Muscle of leg (tissue), 11 donors: Measurements from ENCODE around the gene TCERG1L. TPM values are rescaled to one million over a fixed set of nuclear protein-coding genes. Genes with fewer than 3 reads are reported as not detected.
"Not testable (repeated sequence)": the region's sequence is repeated elsewhere in the genome, so short reads cannot be mapped to it uniquely, and the experiment has no call there.

Experiments used
- DNase-seq: peaks from one replicate; pipeline ENCODE4 v3.0.0; 2013
- H3K27ac ChIP-seq: one replicate; pipeline ENCODE4 v1.5.1; 2013; ENCODE audit warnings: mild to moderate bottlenecking, low read length, control low read depth
- H3K27me3 ChIP-seq: one replicate; pipeline ENCODE4 v1.6.1; 2013; ENCODE audit warnings: low read length; ENCODE audit not compliant: control insufficient read depth, insufficient read depth
- H3K36me3 ChIP-seq: one replicate; pipeline ENCODE4 v1.6.1; 2013; ENCODE audit warnings: low read length; ENCODE audit not compliant: control insufficient read depth, insufficient read depth
- H3K4me1 ChIP-seq: one replicate; pipeline ENCODE4 v1.6.1; 2013; ENCODE audit warnings: low read length; ENCODE audit not compliant: control insufficient read depth, insufficient read depth
- H3K4me3 ChIP-seq: one replicate; pipeline ENCODE4 v1.5.1; 2013; ENCODE audit warnings: low read length, control low read depth
- H3K9me3 ChIP-seq: replicated peaks from 2 replicates; pipeline ENCODE4 v1.6.1; 2013; ENCODE audit warnings: low read depth, low read length; ENCODE audit not compliant: control insufficient read depth
- WGBS: methylation state at CpG from one replicate; pipeline ENCODE4 v1.1.5; 2013; ENCODE audit warnings: missing lambda C conversion rate; ENCODE audit not compliant: insufficient coverage; 5-methylcytosine and 5-hydroxymethylcytosine counted together
- polyA plus RNA-seq, 8 donors: library from polyadenylated mRNA; unstranded; fragments of 120-200 nt; gene quantifications; one replicate each; pipeline versions ENCODE4 v1.2.1 to v1.2.3, GENCODE V29; 2013; ENCODE audit warnings: inconsistent platforms in 1 of 8, low replicate concordance in 1 of 8; ENCODE audit not compliant: insufficient read length in 8 of 8, insufficient read depth in 1 of 8
- total RNA-seq: library from RNA; stranded (reverse); fragments of 120-200 nt; gene quantifications from one replicate; pipeline ENCODE4 v1.2.4, GENCODE V29; 2013

The TCERG1L gene
- total and polyA plus RNA-seq, 9 donors = 0.04 to 1.1 (median 0.15) TPM

DNA sequence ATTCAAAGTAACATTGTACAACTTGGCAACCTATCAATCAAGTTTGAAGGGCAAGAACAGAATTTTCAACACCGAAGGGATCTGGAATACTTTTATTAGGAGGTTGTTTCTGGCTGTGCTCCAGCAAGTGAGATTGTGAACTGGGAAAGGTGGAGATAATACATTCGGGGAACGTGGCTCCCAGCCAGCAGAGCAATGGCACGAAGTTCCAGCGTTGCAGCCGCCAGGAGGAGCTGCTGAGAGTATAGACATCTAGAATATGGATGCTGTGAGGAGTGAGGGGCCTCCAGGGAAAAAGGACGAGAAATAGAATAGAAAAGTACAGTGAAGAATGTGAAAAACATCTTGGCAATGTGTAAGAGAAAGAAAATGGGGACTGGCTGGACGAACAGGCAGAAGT is 69.5 kb downstream of the TCERG1L start:
- H3K36me3 ChIP-seq = no peaks in the 10 kb centered on the region
- H3K27me3 ChIP-seq = peaks cover 27% of the 10 kb centered on the region
- peak; percentile 25 for DNase-seq
- 7% methylated on average over 8 of the region's 8 CpGs for WGBS
- no peak overlapping the region for H3K4me3 ChIP-seq
- no peaks in the 10 kb centered on the region for H3K9me3 ChIP-seq
- H3K4me1 ChIP-seq = no peaks in the 10 kb centered on the region
- H3K27ac ChIP-seq = no peak overlapping the region

DNA sequence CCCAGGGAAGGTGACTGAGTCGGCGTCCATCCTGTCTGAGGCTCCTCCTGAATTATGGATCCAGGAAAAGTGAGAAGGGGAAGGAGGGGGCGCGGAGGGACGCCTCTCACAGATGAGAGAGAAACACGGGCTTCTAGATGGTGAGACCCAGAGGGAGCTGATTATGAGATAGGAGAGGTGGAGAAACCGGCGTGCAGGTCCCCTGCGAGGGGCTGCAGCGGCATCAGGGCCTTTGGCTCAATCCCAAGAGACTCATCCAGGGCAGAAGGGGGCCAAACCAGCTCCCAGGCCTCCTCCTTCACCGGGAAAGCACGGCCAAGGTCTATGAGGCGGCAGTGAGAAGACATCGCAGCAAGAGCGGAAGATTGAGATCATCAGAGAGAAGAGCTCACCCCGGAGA is 70.8 kb downstream of the TCERG1L start:
- WGBS = 59% methylated on average over 14 of the region's 16 CpGs

DNA sequence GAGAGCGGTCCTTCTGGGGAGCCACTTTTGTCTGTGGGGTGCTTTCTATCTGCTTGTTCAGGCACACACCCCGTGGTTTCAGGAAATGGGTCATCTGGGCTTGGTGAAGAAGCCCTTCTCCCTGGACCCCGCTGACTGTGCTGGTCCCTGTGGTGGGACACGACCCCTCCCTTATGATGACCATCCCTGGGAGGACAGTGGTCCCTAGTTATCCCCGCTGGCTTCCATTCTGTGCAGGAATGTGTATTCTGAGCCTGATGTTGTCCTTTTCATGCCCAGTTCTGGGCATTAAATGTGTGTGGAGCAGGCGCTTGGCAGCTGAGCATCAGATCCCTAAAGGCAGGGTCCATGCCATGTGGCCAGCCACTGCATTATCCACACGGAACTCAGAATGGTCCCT is 71.6 kb downstream of the TCERG1L start:
- Histone ChIP-seq H3K36me3 (no peaks in the 10 kb centered on the region), H3K9me3 (no peaks in the 10 kb centered on the region), H3K4me1 (no peaks in the 10 kb centered on the region), H3K27me3 (peaks cover 29% of the 10 kb centered on the region), H3K4me3 (no peak overlapping the region), H3K27ac (no peak overlapping the region)
- DNase-seq = no peak
- 83% methylated on average over 2 of the region's 7 CpGs for WGBS

More for the DNA sequence above, 70.8 kb downstream of the TCERG1L start:
- Histone ChIP-seq H3K4me1 (no peaks in the 10 kb centered on the region), H3K36me3 (no peaks in the 10 kb centered on the region), H3K4me3 (no peak overlapping the region), H3K9me3 (no peaks in the 10 kb centered on the region), H3K27ac (no peak overlapping the region), H3K27me3 (peaks cover 29% of the 10 kb centered on the region)
- no peak for DNase-seq

DNA sequence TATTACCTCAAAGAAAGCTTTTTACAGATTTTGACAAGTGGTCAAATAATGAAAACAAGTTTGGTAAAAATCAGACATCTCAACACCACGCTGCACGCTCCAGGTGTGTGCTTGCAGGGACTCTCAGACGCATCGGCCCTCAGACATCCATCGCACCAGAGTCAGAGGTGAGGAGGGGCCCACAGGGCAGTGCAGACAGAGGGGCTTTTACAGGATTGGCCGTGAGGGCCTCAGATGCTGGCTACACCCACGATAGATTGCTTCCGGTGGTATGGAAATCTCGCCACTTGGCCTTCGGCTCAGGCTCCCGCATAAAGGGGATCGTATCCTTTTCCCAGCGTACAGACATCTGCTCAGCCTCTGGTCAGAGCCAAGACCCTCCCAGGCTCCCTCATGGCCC is 72.1 kb downstream of the TCERG1L start:
- DNase-seq = no peak
- Histone ChIP-seq H3K27me3 (peaks cover 29% of the 10 kb centered on the region), H3K9me3 (no peaks in the 10 kb centered on the region), H3K27ac (no peak overlapping the region), H3K4me3 (no peak overlapping the region), H3K4me1 (no peaks in the 10 kb centered on the region), H3K36me3 (no peaks in the 10 kb centered on the region)
- 19% methylated on average over 12 of the region's 13 CpGs for WGBS

DNA sequence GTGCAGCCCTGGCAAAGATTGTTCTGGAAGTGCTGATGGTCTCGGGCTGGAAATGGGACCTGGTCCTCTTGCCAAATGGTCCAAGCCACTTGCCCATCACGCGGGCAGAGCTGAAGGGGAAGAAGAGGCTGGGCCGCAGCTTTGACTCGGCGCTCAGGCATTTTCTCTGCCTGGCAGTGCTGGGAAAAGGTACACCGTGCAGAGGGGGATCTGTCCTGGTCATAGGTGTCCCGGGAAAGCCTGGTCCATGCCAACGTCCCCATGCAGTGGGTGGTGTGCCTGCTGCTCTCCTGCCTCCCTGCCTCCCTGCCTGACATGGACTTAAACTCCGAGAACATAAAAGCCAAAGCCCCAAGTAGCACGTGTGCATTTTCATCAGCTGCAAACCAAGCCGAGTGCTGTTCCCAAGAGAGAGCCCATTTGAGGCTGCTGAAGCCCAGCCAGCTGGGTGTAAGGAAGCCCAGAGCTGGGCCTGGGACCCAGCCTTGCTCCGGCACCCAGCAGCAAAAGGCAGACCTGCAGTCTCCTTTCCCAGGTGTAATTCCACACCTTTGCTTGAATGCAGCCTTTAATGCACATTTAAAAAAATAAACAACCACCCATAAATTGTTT is 72.7 kb downstream of the TCERG1L start:
- no peaks in the 10 kb centered on the region for H3K36me3 ChIP-seq
- 62% methylated on average over 12 of the region's 13 CpGs for WGBS
- no peaks in the 10 kb centered on the region for H3K4me1 ChIP-seq
- H3K27me3 ChIP-seq = peaks cover 29% of the 10 kb centered on the region
- DNase-seq = no peak
- H3K4me3 ChIP-seq = no peak overlapping the region
- no peak overlapping the region for H3K27ac ChIP-seq
- peaks cover 2% of the 10 kb centered on the region for H3K9me3 ChIP-seq

DNA sequence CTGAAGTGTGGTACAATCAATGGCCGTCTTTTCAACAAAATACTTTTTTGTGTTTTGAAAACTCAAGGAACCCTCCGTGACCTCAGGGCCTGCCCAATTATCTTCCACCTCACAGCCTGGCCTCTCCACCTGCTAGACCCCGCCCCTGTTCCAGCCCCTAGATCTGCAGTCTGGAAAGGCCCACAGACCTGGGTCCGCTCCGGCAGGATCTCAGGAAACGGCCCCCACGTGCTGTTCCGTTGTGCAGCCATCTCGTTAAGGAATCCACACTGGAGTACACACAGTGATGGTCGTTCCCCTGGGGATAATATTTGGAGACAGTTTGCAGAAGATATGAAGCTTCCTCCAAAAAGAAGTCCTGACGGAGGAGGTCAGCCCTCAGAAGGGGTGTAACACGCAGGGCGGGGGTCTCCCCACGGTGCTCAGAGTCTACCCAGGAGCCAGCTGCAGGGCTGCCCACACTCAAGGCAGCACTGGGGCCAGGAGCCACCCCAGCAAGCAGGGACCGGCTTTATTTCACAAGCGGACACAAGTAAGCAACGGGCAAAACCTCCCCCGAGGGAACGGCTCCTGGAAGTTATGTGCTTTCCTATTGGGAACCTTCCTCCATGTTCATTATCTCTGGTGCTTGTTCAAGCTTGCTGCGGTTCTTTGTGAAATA is 73.4 kb downstream of the TCERG1L start:
- DNase-seq = no peak
- Histone ChIP-seq H3K36me3 (no peaks in the 10 kb centered on the region), H3K4me3 (no peak overlapping the region), H3K4me1 (no peaks in the 10 kb centered on the region), H3K9me3 (peaks cover 2% of the 10 kb centered on the region), H3K27ac (no peak overlapping the region), H3K27me3 (peaks cover 26% of the 10 kb centered on the region)
- 82% methylated on average over 20 of the region's 20 CpGs for WGBS

DNA sequence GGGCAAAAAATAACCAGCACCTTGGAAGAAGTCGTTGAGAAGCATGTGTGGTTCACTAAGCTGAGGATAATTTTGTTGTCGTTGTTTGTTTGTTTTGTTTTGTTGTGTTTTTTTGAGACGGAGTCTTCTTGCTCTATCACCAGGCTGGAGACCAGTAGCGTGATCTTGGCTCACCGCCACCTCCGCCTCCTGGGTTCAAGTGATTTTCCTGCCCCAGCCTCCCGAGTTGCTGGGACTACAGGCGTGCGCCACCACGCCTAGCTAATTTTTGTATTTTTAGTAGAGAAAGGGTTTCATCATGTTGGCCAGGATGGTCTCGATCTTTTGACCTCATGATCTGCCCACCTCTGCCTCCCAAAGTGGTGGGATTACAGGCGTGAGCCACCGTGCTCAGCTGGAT is 76.9 kb downstream of the TCERG1L start:
- H3K36me3 ChIP-seq, H3K4me3 ChIP-seq, DNase-seq, H3K27ac ChIP-seq, H3K9me3 ChIP-seq, H3K4me1 ChIP-seq: not testable (repeated sequence)
- H3K27me3 ChIP-seq = peaks cover 12% of the 10 kb centered on the region
- WGBS = 97% methylated on average over 6 of the region's 13 CpGs

DNA sequence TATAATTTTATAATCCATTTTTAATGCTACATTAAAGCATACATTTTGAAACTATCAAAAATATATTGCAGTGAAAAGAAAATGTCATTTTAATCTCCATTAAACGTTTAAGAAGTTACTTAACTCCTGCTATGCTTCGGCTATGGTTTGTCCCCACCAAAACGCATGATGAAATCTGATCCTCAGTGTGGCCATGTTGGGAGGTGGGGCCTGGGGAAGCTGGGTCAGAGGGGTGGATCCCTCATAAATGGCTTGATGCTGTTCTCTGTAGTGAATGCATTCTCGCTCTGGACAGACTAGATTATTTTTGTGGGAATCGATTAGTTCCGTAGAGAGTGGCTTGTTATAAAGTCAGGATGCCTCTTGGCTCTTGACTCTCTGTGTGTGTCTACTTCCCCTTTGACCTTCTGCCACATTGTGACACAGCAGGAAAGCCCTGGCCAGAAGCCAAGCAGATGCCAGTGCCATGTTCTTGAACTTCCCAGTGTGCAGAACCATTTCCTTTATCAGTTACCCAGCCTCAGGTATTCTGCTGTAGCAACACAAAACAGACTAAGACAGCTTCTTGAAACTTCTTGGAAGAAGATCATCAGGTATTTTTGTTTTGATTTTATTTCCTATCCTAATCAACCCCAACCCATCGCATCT is 77.8 kb downstream of the TCERG1L start:
- Histone ChIP-seq H3K36me3 (no peaks in the 10 kb centered on the region), H3K4me3 (no peak overlapping the region), H3K27ac (no peak overlapping the region), H3K9me3 (peaks cover 5% of the 10 kb centered on the region), H3K27me3 (peaks cover 8% of the 10 kb centered on the region), H3K4me1 (no peaks in the 10 kb centered on the region)
- WGBS = 78% methylated on average over 3 of the region's 7 CpGs
- DNase-seq = peak; percentile 48

DNA sequence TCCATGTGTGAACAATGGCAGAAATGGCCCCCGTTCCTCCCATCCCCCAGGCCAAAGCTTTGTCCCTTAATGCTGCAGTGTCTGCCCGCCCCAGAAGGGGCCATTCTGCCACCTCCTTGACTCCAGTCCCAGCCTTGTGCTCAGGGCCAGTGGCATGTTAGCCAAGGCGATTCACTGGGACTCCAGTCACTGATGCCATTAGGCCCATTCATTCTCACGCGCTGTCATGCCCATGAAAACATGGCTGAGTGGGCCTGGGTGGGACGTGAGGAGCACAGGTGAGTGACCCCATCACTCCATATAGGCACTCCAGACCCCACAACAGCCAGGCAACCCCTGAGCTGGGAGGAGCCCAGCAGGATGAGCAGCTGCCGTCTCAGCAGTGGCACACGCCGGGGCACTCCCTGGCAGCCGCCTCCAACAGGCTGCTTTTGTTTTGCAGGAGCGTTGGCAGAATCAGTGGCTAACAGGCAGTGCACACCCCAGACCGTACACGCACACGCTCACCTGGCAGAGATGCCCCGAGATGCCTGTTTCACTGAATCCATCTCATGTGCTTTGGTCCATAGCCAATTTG is 79.5 kb downstream of the TCERG1L start:
- Histone ChIP-seq H3K9me3 (peaks cover 5% of the 10 kb centered on the region), H3K27me3 (peaks cover 2% of the 10 kb centered on the region), H3K36me3 (no peaks in the 10 kb centered on the region), H3K4me1 (no peaks in the 10 kb centered on the region), H3K27ac (no peak overlapping the region), H3K4me3 (no peak overlapping the region)
- DNase-seq = no peak
- WGBS = 76% methylated on average over 15 of the region's 15 CpGs

DNA sequence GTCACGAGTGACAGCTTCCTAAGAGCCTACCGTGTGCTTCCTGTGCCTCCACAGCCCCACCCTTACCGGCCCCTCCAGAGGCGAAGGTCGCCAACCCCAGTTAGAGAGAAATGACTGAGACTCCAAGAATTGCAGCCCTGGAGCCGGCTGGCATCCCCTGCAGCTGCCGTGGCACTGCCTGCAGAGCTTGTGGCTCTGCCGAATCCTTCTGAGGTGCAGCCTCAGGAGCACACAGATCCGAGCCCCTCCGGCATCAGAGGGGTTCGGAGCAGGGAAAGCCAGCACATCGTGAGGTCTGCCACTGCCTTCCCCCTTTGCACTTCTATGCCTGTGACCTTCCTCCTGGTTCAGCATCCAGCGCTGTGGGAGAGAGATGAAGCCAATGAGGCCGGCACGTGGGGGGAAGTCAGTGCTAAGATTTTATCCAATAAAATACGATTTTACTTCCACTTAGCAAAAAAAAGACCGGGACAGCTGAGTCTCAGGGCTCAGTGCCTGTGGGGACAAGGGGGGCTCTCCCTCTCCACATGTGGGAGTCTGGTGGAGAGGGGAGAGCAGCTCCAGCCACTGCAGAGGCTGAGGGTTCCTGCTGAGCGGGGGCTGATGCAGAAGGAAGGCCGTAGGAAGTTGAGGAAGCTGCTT is 80.1 kb downstream of the TCERG1L start:
- Histone ChIP-seq H3K9me3 (peaks cover 5% of the 10 kb centered on the region), H3K4me3 (no peak overlapping the region), H3K4me1 (no peaks in the 10 kb centered on the region), H3K36me3 (no peaks in the 10 kb centered on the region), H3K27me3 (peaks cover 4% of the 10 kb centered on the region), H3K27ac (no peak overlapping the region)
- 51% methylated on average over 14 of the region's 19 CpGs for WGBS
- no peak for DNase-seq
